Measurements from ENCODE around the gene ASAP3.

DNA sequence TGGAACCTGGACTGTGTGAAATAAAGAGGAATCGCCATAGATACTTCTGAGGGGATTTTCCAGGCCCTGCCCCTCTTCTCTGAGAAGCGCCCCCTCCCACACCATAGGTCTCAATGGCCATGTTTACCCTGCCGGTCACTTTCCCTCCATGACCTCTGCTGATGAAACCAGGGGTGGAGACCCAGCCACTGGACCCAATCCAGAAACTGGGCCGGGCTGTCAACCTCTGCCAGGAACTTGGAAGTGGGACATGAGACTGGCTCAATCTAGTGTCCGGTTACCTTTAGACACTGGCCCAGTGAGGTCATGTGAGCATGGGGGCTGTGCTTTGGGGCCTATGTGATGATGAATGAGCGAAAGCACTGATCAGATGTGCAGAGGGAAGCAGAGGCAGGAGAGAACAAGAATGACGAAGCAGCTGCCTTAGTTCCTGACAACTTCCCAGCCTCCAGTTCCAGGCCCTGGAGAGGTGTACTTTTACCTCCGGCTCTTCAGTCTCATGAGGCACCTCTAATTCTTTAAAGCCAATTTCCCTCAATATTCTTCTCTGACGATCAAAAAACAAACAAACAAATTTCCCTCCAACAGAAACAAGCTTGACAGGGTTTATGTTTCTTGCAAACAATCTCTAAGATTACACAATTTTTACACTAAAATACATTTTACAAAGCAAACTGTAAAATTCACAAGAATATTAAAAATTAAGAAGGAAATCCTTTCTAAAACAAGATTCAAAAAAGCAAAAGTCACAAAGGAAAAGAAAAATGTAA is 4.9 kb downstream of the ASAP3 start:
- TF ChIP-seq EZH2phosphoT487 (IDR thresholded peaks at IDR 0.05; ENCODE audit: insufficient read depth, low read depth) (no peak), EZH2 (IDR thresholded peaks at IDR 0.05; ENCODE audit: insufficient read depth, poor library complexity, severe bottlenecking) (no peak)

All from GM23248 (cell line).